Right forelimb (tissue), 1 donor: ENCODE data around the gene SMAD6.

Experiments used
- DNase-seq: peaks from one replicate; pipeline ENCODE4 v3.0.0-alpha.2; 2018

The SMAD6 gene

GRCh38 chr15:66801266-66801665, 99.2 kb downstream of the SMAD6 start:
- DNase-seq = no peak

GRCh38 chr15:66802025-66803001, 100.3 kb downstream of the SMAD6 start:
- DNase-seq = no peak

GRCh38 chr15:66803182-66803729, 101.2 kb downstream of the SMAD6 start:
- peak; percentile 90 for DNase-seq

- no peak for DNase-seq
These were observed 101.7 kb downstream of the SMAD6 start for GRCh38 chr15:66803749-66804148.

- DNase-seq = no peak
These were observed 103.3 kb downstream of the SMAD6 start for GRCh38 chr15:66805202-66805885.

- no peak for DNase-seq
These were observed 106.3 kb downstream of the SMAD6 start for GRCh38 chr15:66808181-66808824.

GRCh38 chr15:66809664-66810063, 107.6 kb downstream of the SMAD6 start:
- no peak for DNase-seq

- no peak for DNase-seq
These were observed 113.3 kb downstream of the SMAD6 start for GRCh38 chr15:66815318-66815717.

GRCh38 chr15:66816201-66816600, 114.2 kb downstream of the SMAD6 start:
- no peak for DNase-seq

- DNase-seq = no peak
These were observed 117.0 kb downstream of the SMAD6 start for GRCh38 chr15:66819084-66819483.

GRCh38 chr15:66820481-66821176, 118.6 kb downstream of the SMAD6 start:
- DNase-seq = no peak

- DNase-seq = no peak
These were observed 119.3 kb downstream of the SMAD6 start for GRCh38 chr15:66821307-66821706.

- no peak for DNase-seq
These were observed 120.1 kb downstream of the SMAD6 start for GRCh38 chr15:66822114-66822513.

GRCh38 chr15:66822576-66822975, 120.5 kb downstream of the SMAD6 start:
- no peak for DNase-seq

- no peak for DNase-seq
These were observed 121.6 kb downstream of the SMAD6 start for GRCh38 chr15:66823601-66824000.

GRCh38 chr15:66824424-66824823, 122.4 kb downstream of the SMAD6 start:
- no peak for DNase-seq

- no peak for DNase-seq
These were observed 123.1 kb downstream of the SMAD6 start for GRCh38 chr15:66825139-66825538.

GRCh38 chr15:66825731-66826130, 123.7 kb downstream of the SMAD6 start:
- no peak for DNase-seq

- no peak for DNase-seq
These were observed 124.5 kb downstream of the SMAD6 start for GRCh38 chr15:66826507-66826906.

- DNase-seq = no peak
These were observed 125.1 kb downstream of the SMAD6 start for GRCh38 chr15:66827039-66827697.

GRCh38 chr15:66827698-66828055, 125.6 kb downstream of the SMAD6 start:
- DNase-seq = no peak
